Endothelial cell of umbilical vein (primary cell): ENCODE data around the gene ZP4.

Experiments
- CTCF ChIP-seq, 2 donors: IDR thresholded peaks; 1 replicate in 1 of 2; 2 replicates in 1 of 2; pipeline ENCODE4 v1.5.1; 2011; ENCODE audit warnings: low read length in 2 of 2, mild to moderate bottlenecking in 2 of 2, moderate library complexity in 2 of 2, control low read depth in 1 of 2, inconsistent platforms in 1 of 2, low read depth in 1 of 2; ENCODE audit not compliant: insufficient read depth in 1 of 2; ENCODE audit errors: extremely low read depth in 1 of 2
- EZH2 ChIP-seq: IDR thresholded peaks from 2 replicates; pipeline ENCODE4 v1.6.1; 2012; ENCODE audit warnings: borderline replicate concordance, low read depth, mild to moderate bottlenecking, moderate library complexity, low read length, inconsistent platforms; ENCODE audit not compliant: severe bottlenecking
- FOS ChIP-seq: IDR thresholded peaks from 2 replicates; pipeline ENCODE4 v1.6.1; 2011; ENCODE audit warnings: mild to moderate bottlenecking, low read length, moderate library complexity, borderline replicate concordance; ENCODE audit not compliant: insufficient read depth
- MYC ChIP-seq: IDR thresholded peaks from one replicate; pipeline ENCODE4 v1.6.1; 2011; ENCODE audit warnings: mild to moderate bottlenecking, low read depth, low read length
- POLR2A ChIP-seq: IDR thresholded peaks from 2 replicates; pipeline ENCODE4 v1.6.1; 2012; ENCODE audit warnings: low read depth, mild to moderate bottlenecking, control low read depth, low read length
- POLR2AphosphoS5 ChIP-seq: IDR thresholded peaks from 2 replicates; pipeline ENCODE4 v1.6.1; 2012; ENCODE audit warnings: low read depth, mild to moderate bottlenecking, control low read depth, low read length, moderate library complexity; ENCODE audit not compliant: insufficient read depth
- TF ChIP-seq, protein P1 (sequence below): IDR thresholded peaks from 2 replicates; pipeline ENCODE4 v1.6.1; 2011; ENCODE audit not compliant: insufficient read depth, insufficient read length

DNA sequence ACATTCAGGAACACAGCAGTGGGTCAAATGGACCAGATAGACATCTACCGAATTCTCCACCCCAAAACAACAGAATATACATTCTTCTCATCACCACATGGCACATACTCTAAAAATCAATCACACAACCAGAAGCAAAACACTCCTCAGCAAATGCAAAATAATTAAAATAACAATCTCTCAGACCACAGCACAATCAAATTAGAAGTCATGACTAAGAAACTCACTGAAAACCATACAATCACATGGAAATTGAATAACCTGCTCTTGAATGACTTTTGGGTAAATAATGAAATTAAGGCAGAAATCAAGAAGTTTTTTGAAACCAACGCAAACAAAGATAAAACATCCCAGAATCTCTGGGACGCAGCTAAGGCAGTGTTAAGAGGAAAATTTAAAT, 49.2 kb downstream of the ZP4 start:
- TF ChIP-seq CTCF (IDR thresholded peaks at IDR 0.05; ENCODE audit: extremely low read depth in 1 of 2, insufficient read depth in 1 of 2, low read depth in 1 of 2, low read length in 2 of 2) (no peak), POLR2AphosphoS5 (no peak), MYC (no peak), POLR2A (no peak), EZH2 (no peak), FOS (no peak)
- TF ChIP-seq, protein P1, sequence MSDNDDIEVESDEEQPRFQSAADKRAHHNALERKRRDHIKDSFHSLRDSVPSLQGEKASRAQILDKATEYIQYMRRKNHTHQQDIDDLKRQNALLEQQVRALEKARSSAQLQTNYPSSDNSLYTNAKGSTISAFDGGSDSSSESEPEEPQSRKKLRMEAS = no peak
